Right ventricle myocardium inferior (tissue), 1 donor: ENCODE measurements around the gene ZNF611. TPM values are rescaled to one million over a fixed set of nuclear protein-coding genes. Genes with fewer than 3 reads are reported as not detected.
"Not testable (repeated sequence)": the region's sequence is repeated elsewhere in the genome, so short reads cannot be mapped to it uniquely, and the experiment has no call there.

ENCODE experiments used
- ATAC-seq: fragments of 200-7000 bp; cut with Tn5 transposase; one replicate; pipeline ENCODE4 v1.9.1; 2020; ENCODE audit warnings: mild to moderate bottlenecking, moderate library complexity
- DNase-seq: peaks from one replicate; pipeline ENCODE4 v3.0.0; 2021; ENCODE audit errors: missing footprints
- intact Hi-C: fragments of 100-400 bp; cut with DNase I; formaldehyde crosslinking; loops from one replicate; pipeline ENCODE4 v1.11.0; 2022
- long read RNA-seq: library from polyadenylated mRNA; unstranded; transcript quantifications from one replicate; pipeline ENCODE4 v2.0.0, GENCODE V29; 2021
- total RNA-seq: library from RNA; stranded (reverse); fragmentation: NEBNext Ultra II Directional; extraction: Animal tissue kit (Norgen Biotek cat#: 25700); gene quantifications from one replicate; pipeline ENCODE4 v1.2.1, GENCODE V29; 2021
- donor health status: DM: no; HTN: yes; CAD: no; lungs with severe emphysema.

ZNF611 gene
- total RNA-seq = 7.4 TPM
- long read RNA-seq, partial matches to known transcripts = 0 of 1 reads
- long read RNA-seq, other reads (novel, unspliced or antisense) = 1 of 1 reads

GRCh38 chr19:52734893-52735661, at the start of gene ZNF611:
ZNF611 (minus strand) TSS chr19:52735044; CDS start chr19:52715894, 19,150 bp downstream.
- ATAC-seq (peak; percentile 99), DNase-seq (peak; percentile 99)
- intact Hi-C loops = loop anchor here (5.0 kb wide), 2 partner anchors 43 to 208 kb away; partner anchors contain the start of gene ZNF808

- DNase-seq, intact Hi-C loops, ATAC-seq: not testable (repeated sequence)
These were observed 48.0 kb upstream of the ZNF611 start for GRCh38 chr19:52782864-52783263.

- intact Hi-C loops = no loop called here
- no peak for ATAC-seq
- DNase-seq = no peak
These were observed 44.0 kb upstream of the ZNF611 start for GRCh38 chr19:52778811-52779210.

- intact Hi-C loops, ATAC-seq, DNase-seq: not testable (repeated sequence)
These were observed 21.6 kb upstream of the ZNF611 start for GRCh38 chr19:52756447-52756846.

- DNase-seq = no peak
- intact Hi-C loops = loop anchor here (2.0 kb wide), 1 partner anchor 501 kb away; no protein-coding TSS in a partner anchor
- no peak for ATAC-seq
These were observed 14.9 kb upstream of the ZNF611 start for GRCh38 chr19:52749780-52750179.

GRCh38 chr19:52748336-52748950, 13.6 kb upstream of the ZNF611 start:
- ATAC-seq (no peak), DNase-seq (no peak)
- intact Hi-C loops = loop anchor here (2.0 kb wide), 1 partner anchor 500 kb away; no protein-coding TSS in a partner anchor

- ATAC-seq, intact Hi-C loops, DNase-seq: not testable (repeated sequence)
These were observed 11.1 kb upstream of the ZNF611 start for GRCh38 chr19:52745919-52746318.

- no peak for DNase-seq
- intact Hi-C loops = no loop called here
- ATAC-seq = no peak
These were observed 8.2 kb upstream of the ZNF611 start for GRCh38 chr19:52743091-52743490.

GRCh38 chr19:52742516-52742915, 7.7 kb upstream of the ZNF611 start:
- ATAC-seq (no peak), DNase-seq (no peak)
- intact Hi-C loops = no loop called here

- intact Hi-C loops = no loop called here
- no peak for ATAC-seq
- DNase-seq = no peak
These were observed 7.2 kb upstream of the ZNF611 start for GRCh38 chr19:52741951-52742485.

GRCh38 chr19:52741371-52741770, 6.5 kb upstream of the ZNF611 start:
- ATAC-seq, intact Hi-C loops, DNase-seq: not testable (repeated sequence)

GRCh38 chr19:52739576-52739975, 4.7 kb upstream of the ZNF611 start:
- intact Hi-C loops = loop anchor here (5.0 kb wide), 2 partner anchors 47 to 212 kb away; partner anchors contain the start of gene ZNF808
- no peak for ATAC-seq

GRCh38 chr19:52735734-52736133, 890 bp upstream of the ZNF611 start:
- DNase-seq = peak; percentile 83
- intact Hi-C loops = loop anchor here (5.0 kb wide), 2 partner anchors 43 to 208 kb away; partner anchors contain the start of gene ZNF808
- peak; percentile 67 for ATAC-seq

More at GRCh38 chr19:52739576-52739975, 4.7 kb upstream of the ZNF611 start:
- no peak for DNase-seq

GRCh38 chr19:52734331-52734892, 432 bp downstream of the ZNF611 start:
- intact Hi-C loops = no loop called here
- ATAC-seq (peak; percentile 6), DNase-seq (peak; percentile 70)

GRCh38 chr19:52726051-52726450, 8.8 kb downstream of the ZNF611 start:
- DNase-seq, intact Hi-C loops, ATAC-seq: not testable (repeated sequence)

- intact Hi-C loops = no loop called here
- ATAC-seq (no peak), DNase-seq (no peak)
These were observed 9.3 kb downstream of the ZNF611 start for GRCh38 chr19:52725528-52725961.

GRCh38 chr19:52724701-52725514, 9.9 kb downstream of the ZNF611 start:
- DNase-seq (no peak), ATAC-seq (no peak)
- intact Hi-C loops = no loop called here
